ENCODE results near the gene PATL2.

DNA sequence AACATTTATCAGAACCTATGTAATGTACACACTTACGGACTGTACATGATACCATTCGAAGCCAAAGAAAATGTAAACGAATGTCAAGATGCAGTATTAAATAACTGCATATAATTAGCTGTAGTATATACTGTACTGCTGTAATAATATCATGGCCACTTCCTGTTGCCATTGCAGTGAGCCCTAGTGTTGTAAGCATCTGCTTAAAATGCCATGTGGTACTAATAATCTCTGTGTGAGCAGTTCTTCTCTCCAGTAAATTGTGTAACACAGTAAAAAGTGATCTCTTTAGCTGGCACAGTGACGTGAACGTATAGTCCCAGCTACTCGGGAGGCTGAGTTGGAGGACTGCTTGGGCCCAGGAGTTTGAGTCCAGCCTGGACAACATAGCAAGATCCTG, 56.3 kb downstream of the PATL2 start:
- TF ChIP-seq, protein P1, sequence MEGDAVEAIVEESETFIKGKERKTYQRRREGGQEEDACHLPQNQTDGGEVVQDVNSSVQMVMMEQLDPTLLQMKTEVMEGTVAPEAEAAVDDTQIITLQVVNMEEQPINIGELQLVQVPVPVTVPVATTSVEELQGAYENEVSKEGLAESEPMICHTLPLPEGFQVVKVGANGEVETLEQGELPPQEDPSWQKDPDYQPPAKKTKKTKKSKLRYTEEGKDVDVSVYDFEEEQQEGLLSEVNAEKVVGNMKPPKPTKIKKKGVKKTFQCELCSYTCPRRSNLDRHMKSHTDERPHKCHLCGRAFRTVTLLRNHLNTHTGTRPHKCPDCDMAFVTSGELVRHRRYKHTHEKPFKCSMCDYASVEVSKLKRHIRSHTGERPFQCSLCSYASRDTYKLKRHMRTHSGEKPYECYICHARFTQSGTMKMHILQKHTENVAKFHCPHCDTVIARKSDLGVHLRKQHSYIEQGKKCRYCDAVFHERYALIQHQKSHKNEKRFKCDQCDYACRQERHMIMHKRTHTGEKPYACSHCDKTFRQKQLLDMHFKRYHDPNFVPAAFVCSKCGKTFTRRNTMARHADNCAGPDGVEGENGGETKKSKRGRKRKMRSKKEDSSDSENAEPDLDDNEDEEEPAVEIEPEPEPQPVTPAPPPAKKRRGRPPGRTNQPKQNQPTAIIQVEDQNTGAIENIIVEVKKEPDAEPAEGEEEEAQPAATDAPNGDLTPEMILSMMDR (IDR thresholded peaks at IDR 0.05; ENCODE audit: extremely low read depth in 1 of 2, insufficient read depth in 1 of 2, low read depth in 1 of 2, low read length in 2 of 2): no peak
- no peak for TF ChIP-seq POLR2A (IDR thresholded peaks at IDR 0.05; ENCODE audit: low read depth, low read length)
- TF ChIP-seq POLR2AphosphoS5 (IDR thresholded peaks at IDR 0.05; ENCODE audit: insufficient read depth, low read depth, low read length): no peak
- no peak for TF ChIP-seq EZH2 (IDR thresholded peaks at IDR 0.05; ENCODE audit: borderline replicate concordance, low read depth, low read length, severe bottlenecking)
